Right atrium auricular region (tissue), 2 donors: ENCODE measurements around the gene GAB2. TPM values are rescaled to one million over a fixed set of nuclear protein-coding genes. Genes with fewer than 3 reads are reported as not detected.

Source experiments
- DNase-seq: peaks from one replicate; pipeline ENCODE4 v3.0.0-alpha.2; 2019; ENCODE audit warnings: low spot score
- H3K27ac ChIP-seq, 2 donors: fragments of 200-600 bp; sonication (generic); 1 replicate in 1 of 2; 2 replicates in 1 of 2; pipeline ENCODE4 v1.5.1; 2016 to 2019
- H3K27me3 ChIP-seq, 2 donors: fragments of 200-600 bp; sonication (generic); one replicate each; pipeline versions ENCODE4 v1.5.1 to v1.6.0; 2017 to 2019
- H3K36me3 ChIP-seq: fragments of 200-600 bp; sonication (generic); one replicate; pipeline ENCODE4 v1.5.1; 2016
- H3K4me1 ChIP-seq, 2 donors: fragments of 200-600 bp; sonication (generic); one replicate each; pipeline versions ENCODE4 v1.5.1 to v1.6.0; 2017 to 2019
- H3K4me3 ChIP-seq, 2 donors: fragments of 200-600 bp; sonication (generic); 1 replicate in 1 of 2; 2 replicates in 1 of 2; pipeline ENCODE4 v1.5.1; 2017 to 2019; ENCODE audit warnings: mild to moderate bottlenecking in 1 of 2, moderate library complexity in 1 of 2
- H3K9me3 ChIP-seq, 2 donors: fragments of 200-600 bp; sonication (generic); one replicate each; pipeline ENCODE4 v1.5.1; 2019
- total RNA-seq, 2 donors: library from RNA; depleted of rRNA; stranded (reverse); fragments of >200 nt; gene quantifications; one replicate each; pipeline ENCODE4 v1.1.0, GENCODE V29; 2016
- TF ChIP-seq, protein P1 (sequence below), 2 donors: fragments of 200-600 bp; sonication (generic); IDR thresholded peaks; one replicate each; pipeline ENCODE4 v1.5.1; 2019; ENCODE audit warnings: antibody characterized with exemption in 2 of 2

GAB2 gene
- total RNA-seq, 2 donors from 2014 or later: 22.0 to 33.7 TPM

DNA sequence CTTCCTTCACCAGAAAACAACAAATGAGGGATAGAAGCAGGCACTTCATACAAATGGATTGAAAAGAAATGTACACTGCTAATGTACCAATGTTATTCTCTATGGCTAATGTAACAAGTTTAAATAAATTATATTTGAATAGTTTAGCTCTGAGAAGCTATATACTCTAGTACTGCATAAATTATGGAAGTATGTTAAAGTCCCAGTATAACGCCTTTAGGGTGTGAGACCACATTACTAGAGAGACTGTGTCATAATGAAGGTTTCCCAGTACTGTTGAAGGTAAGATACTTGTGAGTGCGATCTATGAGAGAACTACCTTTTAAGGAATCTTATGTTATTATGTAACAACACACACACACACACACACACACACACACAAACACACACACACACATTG lies 39.8 kb upstream of the GAB2 start:
- no peaks in the 10 kb centered on the region for H3K9me3 ChIP-seq
- no peak overlapping the region for H3K4me3 ChIP-seq
- TF ChIP-seq, protein P1, sequence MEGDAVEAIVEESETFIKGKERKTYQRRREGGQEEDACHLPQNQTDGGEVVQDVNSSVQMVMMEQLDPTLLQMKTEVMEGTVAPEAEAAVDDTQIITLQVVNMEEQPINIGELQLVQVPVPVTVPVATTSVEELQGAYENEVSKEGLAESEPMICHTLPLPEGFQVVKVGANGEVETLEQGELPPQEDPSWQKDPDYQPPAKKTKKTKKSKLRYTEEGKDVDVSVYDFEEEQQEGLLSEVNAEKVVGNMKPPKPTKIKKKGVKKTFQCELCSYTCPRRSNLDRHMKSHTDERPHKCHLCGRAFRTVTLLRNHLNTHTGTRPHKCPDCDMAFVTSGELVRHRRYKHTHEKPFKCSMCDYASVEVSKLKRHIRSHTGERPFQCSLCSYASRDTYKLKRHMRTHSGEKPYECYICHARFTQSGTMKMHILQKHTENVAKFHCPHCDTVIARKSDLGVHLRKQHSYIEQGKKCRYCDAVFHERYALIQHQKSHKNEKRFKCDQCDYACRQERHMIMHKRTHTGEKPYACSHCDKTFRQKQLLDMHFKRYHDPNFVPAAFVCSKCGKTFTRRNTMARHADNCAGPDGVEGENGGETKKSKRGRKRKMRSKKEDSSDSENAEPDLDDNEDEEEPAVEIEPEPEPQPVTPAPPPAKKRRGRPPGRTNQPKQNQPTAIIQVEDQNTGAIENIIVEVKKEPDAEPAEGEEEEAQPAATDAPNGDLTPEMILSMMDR (IDR thresholded peaks at IDR 0.05): no peak
- H3K36me3 ChIP-seq: peaks cover 3% of the 10 kb centered on the region
- H3K27ac ChIP-seq: no peak overlapping the region
- peaks cover 0 to 4% of the 10 kb centered on the region in 2 donors for H3K4me1 ChIP-seq
- DNase-seq: no peak
- no peaks in the 10 kb centered on the region for H3K27me3 ChIP-seq

DNA sequence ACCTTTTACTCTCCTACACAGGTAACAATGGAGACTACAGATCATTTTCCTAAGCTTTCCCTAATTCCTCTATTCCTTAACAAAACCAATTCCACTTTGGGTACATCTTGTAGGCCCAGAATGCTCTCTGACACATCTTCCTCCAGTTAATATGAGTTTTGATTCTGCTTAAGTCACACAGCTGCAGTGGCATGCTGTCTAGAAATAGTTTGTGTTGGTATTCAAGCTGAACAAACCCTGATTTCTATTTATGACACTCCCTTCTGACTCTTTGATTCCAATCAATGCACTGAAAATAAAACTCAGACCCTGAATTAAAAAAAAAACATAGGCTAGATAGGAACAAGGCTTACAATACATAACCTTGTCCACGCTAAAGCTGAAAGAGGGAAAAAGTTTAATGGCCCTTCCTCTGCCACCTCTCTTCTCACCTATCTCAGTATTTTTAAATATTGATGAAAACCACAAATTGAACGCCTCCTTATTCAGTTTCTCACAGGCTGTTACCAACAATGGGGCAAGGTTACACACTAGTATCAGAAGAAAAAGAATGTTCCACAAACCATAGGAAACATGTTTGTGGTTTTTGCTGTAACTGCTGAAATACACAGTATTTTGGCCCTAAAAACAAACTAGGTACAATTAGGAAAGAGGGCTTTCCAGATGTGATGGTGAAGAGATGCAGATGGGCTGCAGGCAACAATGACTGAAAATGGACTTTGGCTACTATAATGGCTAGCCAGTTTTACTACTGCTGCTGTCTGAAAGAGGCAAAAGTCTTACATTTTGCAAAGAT lies 35.7 kb upstream of the GAB2 start:
- DNase-seq: no peak
- no peaks in the 10 kb centered on the region for H3K9me3 ChIP-seq
- H3K4me1 ChIP-seq: peaks cover 0 to 4% of the 10 kb centered on the region in 2 donors
- no peaks in the 10 kb centered on the region for H3K36me3 ChIP-seq
- no peak overlapping the region for H3K27ac ChIP-seq
- no peak overlapping the region for H3K4me3 ChIP-seq
- H3K27me3 ChIP-seq: no peaks in the 10 kb centered on the region
- TF ChIP-seq, protein P1 (IDR thresholded peaks at IDR 0.05): no peak

DNA sequence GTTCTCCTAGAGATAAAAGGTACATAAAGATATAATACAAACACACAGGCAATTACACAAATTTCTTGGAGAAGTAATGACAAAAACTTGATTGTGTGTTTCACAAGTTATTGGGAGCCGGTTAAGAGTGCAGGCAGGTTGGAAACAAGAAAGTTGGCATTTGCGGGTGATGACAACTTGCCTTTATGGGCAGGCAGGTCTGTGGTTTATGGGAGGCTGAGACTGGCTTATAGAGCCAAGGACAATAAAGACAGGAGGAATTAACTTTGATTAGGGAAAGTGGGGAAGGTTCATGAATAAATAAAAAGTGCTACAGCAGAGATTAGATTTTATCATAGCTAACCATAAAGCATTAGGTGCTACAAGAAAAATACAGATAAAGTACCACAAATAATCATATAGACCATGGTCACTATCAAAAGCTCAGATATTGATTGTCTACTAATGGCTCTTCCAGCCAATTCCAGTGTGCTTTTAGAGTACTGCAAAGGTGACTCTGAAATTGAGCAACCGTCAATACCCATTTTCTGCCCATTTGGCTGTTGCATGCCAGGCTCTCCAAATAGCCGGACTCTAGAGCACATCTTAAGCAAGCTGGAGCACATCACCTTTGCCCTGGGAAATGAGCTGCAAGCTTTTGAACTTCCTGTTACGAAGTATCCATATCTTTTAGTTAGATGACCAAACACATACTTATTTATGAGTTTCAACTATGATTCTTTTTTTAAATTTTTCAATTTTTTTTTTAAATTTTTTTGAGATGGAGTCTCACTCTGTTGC lies 33.9 kb upstream of the GAB2 start:
- no peaks in the 10 kb centered on the region for H3K27me3 ChIP-seq
- H3K27ac ChIP-seq: no peak overlapping the region
- H3K36me3 ChIP-seq: no peaks in the 10 kb centered on the region
- peaks cover 0 to 4% of the 10 kb centered on the region in 2 donors for H3K4me1 ChIP-seq
- TF ChIP-seq, protein P1 (IDR thresholded peaks at IDR 0.05): no peak
- no peak for DNase-seq
- no peaks in the 10 kb centered on the region for H3K9me3 ChIP-seq
- H3K4me3 ChIP-seq: no peak overlapping the region

DNA sequence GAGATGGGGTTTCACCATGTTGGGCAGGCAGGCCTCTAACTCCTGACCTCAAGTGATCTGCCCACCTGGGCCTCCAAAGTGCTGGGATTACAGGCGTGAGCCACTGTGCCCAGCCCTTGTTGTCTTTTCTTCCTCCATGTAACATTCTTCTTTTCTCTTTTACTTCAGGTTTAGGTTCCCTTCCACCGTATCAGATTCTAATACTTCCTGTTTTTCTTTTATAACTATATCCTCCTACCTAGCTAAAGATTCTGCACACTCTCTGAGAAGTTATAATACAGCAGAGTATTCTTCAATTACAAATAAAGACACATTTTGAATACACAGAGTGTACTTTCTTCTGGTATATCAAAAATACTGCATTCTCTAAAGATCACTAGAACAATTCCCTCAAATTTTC lies 33.2 kb upstream of the GAB2 start:
- no peaks in the 10 kb centered on the region for H3K27me3 ChIP-seq
- H3K9me3 ChIP-seq: no peaks in the 10 kb centered on the region
- no peak overlapping the region for H3K27ac ChIP-seq
- no peaks in the 10 kb centered on the region for H3K36me3 ChIP-seq
- no peak overlapping the region for H3K4me3 ChIP-seq
- peaks cover 0 to 4% of the 10 kb centered on the region in 2 donors for H3K4me1 ChIP-seq
- TF ChIP-seq, protein P1 (IDR thresholded peaks at IDR 0.05): no peak
- no peak for DNase-seq

DNA sequence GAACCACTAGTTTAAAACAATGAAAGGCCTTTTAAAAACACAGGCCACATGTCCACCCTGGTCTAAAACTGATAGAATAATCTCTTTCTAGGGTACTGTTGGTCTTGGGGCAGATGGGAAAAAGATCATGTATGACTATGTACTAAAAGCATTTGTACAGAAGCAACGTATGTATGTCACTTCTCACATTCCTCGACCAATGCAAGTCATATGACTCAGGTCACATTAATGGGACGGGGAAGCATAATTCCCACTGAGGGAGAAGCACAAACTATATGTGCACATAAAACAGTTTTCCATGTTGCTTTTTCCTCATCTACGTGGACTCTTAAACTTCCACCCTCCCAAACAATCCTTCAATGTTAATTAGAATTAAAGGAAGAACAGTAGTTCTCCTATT lies 32.2 kb upstream of the GAB2 start:
- Histone ChIP-seq H3K36me3 (no peaks in the 10 kb centered on the region), H3K4me3 (no peak overlapping the region), H3K9me3 (no peaks in the 10 kb centered on the region), H3K4me1 (peaks cover 0 to 4% of the 10 kb centered on the region in 2 donors), H3K27me3 (no peaks in the 10 kb centered on the region), H3K27ac (no peak overlapping the region)
- no peak for DNase-seq
- TF ChIP-seq, protein P1 (IDR thresholded peaks at IDR 0.05): no peak
